ENCODE measurements around the gene KLHL6.
A peak's percentile ranks its signal among the peaks of the same experiment; 100 is the strongest.
"Not testable (repeated sequence)": the region's sequence is repeated elsewhere in the genome, so short reads cannot be mapped to it uniquely, and the experiment has no call there.

The KLHL6 gene, protein sequence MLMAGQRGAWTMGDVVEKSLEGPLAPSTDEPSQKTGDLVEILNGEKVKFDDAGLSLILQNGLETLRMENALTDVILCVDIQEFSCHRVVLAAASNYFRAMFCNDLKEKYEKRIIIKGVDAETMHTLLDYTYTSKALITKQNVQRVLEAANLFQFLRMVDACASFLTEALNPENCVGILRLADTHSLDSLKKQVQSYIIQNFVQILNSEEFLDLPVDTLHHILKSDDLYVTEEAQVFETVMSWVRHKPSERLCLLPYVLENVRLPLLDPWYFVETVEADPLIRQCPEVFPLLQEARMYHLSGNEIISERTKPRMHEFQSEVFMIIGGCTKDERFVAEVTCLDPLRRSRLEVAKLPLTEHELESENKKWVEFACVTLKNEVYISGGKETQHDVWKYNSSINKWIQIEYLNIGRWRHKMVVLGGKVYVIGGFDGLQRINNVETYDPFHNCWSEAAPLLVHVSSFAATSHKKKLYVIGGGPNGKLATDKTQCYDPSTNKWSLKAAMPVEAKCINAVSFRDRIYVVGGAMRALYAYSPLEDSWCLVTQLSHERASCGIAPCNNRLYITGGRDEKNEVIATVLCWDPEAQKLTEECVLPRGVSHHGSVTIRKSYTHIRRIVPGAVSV

DNA sequence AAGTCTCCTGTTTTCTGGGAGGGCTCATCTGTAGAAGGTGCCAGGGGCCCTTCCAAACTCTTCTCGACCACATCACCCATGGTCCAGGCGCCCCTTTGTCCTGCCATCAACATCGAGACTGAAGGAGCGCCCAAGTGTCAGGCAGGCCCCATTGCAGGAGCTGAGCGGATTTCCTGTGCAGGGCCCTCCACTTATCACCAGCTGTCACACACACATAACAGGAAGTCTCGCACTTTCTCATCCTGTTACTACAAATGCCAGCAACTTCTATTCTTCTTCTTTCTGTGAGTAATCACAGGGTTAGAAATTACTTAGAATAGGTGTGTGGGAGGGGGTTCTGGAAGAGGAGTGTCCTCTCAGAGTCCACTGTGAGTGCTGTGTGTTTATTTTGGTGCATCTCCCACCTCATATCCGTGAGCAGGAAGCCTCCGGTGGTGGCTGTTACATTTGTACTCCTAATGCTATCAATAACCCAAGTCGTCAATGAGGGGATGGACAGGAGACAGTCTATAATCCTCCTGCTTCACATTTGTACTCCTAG, at the start of gene KLHL6:
KLHL6 (minus strand) TSS at position 166 of the 541 bp plus-strand sequence; CDS start at position 113, 53 bp downstream.
- peak; percentile 87 for DNase-seq

DNA sequence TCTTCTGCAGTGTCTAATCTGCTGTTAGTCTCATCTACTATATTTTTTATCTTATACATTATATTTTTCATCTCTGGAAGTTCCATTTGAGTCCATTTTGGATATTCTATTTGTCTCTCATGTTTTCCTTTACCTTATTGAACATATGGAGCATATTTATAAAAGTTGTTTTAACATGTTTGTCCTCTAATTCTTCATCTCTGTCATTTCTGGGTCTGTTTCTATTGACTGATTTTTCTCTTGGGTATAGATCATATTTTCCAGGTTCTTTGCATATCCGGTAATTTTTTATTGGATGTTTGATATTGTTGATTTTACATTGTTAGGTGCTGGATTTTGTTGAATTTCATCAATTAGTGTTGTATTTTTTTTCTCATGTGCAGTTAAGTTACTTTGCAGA, 42.5 kb upstream of the KLHL6 start:
- DNase-seq: no peak

DNA sequence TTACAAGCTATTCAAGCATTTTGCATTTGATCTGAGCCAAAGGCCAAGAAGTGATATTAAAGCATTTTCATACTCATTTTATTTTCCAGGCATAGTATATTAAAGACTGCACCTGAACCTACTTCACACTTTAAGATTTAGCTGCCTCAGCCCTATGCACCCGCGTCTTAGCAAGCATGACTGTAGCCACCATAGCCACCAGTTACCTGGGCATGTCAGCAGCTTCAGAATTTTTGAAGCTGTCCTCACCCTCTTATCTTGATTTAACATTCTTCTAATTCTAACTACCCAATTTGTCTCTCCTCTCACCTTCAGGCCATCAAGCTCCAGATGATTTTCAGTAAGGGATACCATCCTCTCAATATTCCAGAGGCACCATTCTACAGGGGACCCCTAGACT, 39.1 kb upstream of the KLHL6 start:
- no peak for DNase-seq

DNA sequence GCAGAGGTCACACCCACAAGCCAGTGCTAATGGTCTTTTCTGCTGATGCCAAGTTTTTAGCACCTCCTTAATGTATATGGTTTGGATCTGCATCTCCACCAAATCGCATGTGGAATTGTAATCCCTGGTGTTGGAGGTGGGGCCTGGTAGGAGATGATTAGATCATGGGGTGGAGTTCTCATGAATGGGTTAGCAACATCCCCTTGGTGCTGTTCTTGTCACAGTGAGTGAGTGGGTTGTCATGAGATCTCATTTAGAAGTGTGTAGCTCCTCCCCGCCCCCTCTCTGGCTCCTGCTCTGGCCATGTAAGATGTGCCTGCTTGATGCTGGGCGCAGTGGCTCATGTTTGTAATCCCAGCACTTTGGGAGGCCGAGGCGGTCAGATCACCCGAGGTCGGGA, 37.3 kb upstream of the KLHL6 start:
- no peak for DNase-seq

DNA sequence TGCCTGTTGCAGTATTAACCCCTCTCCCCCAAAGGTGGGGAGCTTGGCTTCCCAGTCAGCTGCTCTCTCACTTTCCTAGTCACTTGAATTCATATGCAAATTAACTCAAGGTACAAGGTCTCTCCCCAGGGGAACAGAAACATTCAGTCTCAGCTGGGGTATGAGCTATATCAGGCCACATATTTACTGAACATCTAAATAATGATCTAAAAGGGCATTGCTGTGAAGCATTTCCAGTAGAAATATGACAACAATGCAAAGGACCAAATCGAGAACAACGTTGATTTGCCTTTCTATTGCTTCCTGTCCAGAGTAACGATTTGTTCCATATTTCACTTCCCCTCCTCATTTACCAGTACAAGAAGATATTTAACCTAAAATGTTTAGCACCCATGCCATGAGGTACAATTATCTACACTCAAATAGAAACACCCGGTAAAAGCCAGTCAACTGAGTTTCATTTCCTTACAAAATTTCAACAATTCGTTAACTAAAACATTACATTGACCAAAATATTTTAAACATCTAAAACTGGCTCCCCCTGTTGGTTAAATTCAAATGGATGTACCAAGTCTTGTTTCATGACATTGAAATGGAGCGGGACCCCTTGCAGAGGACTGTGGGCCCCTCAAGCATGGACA, 36.5 kb upstream of the KLHL6 start:
- no peak for DNase-seq

DNA sequence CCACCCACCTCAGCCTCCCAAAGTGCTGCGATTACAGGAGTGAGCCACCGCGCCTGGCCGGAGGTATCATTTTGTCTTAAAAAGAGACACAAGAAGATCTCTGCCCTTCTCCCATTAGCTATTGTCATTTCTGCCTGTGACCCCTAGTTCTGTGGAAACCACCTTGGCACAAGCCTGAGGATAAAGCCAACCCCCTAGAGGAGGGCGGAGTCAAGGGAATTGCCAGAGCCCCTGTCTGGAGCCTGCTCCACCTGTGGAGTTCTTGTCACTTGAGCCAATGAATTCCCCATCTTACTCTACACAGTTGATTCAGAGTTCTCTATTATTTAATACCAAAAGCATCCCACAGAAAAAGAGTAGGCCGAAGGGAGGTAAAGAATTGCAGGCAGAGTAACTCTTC, 34.9 kb upstream of the KLHL6 start:
- DNase-seq: no peak

DNA sequence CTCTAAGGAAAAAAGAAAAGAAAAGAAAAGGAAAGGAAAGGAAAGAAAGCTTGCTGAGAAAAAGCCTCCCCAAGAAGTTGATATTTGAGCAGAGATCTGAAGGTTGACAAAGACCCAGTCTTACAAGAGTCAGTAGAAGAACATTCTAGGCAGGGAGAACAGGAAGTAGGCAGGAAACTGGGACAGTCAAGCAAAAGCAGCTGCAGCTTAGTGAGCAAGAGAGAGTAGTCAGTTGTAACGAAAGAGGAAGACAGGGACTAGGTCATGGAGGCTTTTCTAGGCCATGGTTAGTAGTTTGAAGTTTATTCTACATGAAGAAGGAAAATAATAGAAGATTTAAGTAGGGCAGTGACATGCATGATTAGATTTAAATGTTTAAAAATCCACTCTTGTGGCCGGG, 31.8 kb upstream of the KLHL6 start:
- no peak for DNase-seq

DNA sequence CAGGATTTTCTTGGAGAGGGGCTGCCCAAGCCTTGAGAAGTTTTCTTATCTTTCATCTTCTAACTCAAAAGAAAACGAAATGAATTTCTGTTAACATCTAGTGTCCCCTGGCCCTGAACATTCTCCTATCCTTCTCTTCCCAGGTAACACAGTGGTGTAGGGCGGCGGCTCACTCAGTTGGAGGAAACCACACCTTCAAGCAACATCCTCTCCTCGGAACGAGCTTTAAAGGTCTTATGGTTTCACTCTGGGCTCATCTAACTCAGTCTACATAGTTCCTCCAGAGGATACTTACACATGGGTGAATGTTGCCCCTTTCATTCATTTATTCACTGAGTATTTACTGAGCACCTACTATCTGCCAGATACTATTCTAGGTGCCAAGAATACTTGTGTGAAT, 31.0 kb upstream of the KLHL6 start:
- no peak for DNase-seq

DNA sequence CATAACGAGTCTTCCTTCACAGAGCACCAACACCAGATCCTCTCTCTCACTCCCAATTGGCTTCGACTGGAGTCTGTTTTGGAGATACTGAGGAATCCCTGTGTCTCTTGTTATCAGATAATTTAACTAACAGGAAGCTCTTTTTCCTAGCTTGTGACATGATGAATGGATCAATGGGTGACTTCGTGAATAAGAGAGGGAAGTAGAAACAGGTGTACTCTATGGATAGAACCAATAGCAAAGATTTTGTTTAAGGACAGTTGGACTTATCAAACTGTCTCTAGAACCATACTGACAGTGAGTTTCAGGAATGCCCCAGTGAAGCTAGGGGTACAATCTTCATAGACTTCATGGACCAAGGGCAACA, 29.4 kb upstream of the KLHL6 start:
- DNase-seq: no peak

DNA sequence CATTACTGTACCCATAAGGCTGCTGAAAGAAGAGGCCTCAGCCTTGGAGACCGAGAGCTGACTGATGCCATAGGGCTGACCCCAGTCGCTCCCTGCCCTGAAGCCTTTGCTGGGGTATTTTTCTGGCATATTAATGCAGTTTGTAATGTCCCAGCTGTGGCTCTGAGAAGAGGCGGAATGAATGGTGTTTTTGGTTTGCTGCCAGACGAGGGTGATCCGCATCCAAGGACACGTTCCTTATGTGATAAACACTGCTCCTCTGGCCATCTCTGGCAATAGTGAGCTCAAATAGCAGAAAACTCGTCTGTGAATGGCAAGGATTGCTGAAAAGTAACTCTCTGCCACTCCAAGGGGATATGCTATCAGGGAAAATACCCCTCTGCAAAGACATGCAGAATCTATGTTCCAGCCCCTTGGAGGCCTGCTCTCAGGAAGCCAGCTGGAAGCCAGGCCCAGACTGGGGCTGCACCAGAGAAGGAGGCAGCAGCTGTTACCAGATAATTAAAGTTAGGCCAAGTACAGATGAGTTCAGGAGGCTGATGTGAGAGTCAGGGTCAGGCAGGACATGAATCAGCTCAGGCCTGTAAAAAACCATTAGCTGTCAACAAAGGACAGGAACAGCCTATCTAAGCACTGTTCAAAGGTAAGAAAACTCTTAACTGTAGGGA, 28.9 kb upstream of the KLHL6 start:
- DNase-seq: no peak

DNA sequence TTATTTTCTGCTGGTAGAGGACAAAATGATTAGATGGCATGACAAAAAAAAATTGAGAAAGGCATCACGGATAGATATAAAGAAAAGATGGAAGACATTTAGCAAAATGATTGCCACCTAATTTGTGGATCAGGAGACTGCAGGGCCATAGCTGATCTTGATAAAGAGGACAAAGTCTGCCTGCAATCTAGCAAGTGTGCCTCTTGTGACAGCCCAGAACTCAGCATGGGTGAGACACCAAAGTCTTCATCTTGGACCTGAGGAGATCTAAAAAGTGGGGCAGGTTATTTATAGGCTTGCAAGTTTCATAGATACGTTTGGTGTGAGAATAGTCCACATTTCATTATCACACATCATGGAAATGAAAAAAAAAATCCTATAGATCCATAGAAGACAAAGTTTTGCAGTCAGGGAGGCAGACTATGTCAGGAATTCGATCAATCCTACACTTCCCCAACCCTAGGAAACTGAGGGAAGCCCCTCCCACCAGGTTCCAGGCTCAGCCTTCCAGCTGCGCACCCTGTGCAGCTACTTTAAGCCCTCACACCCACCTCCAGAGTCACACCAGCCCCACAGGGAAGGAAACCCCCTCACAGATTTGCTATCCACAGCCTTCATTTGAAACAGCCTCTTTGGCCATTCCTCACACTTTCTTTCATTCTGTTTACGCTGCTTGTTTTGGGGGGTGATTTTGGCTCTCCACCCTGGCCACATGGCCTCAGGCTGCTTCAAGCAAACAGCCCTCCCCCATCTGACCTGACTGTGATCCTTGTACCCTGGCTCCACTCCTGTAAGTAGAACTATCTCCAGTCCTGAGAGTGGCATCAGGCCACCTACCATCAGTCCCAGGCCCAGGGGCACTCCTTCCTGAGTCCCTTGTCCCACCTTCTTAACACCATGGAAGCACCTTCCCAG, 28.1 kb upstream of the KLHL6 start:
- no peak for DNase-seq

DNA sequence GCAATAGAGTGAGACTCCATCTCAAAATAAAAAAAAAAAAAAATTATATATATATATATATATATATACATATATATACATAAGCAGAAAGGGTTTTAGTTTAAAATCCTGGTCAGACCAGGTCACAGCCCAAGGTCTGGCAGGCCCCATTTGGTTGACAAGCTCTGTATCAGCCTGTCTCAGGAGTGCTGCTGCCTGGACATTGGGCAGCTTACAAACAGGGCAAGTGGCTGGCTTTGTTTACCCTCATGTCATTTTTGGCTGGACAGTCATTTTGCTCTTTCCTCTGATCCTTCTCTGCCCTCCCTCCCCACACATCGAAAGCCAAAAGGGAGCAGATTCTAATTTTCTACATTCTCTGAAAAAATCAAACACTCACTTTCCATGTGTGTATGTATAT, 26.7 kb upstream of the KLHL6 start:
- DNase-seq: no peak

DNA sequence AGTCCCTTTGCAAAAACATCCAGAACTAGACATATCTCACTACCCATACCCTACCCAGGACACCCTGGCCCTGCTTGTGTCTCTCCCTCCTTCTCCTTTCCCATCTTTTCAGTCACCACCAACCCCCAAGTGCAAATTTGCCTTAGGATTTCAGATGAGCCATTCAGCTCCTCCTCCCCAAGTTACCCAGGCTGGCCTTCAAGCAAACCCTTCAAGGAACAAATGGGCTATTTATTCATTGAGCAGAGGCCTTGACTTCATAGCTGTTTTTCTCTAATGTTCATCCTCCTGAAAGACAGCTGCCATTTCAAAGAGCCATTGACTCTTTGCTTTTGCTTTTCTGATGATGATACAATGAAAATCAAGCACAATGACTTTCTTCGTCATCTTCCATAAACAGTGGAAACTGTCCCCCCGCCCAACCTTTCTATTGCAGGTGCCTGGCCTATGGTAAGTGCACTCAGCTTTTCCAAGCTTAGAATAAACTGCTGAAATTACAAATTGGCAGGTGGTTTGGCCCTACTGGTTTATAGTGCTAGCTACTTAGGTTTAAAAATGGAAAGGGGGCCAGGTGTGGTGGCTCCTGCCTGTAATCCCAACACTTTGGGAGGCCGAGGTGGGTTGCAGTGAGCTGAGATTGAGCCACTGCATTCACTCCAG, 26.1 kb upstream of the KLHL6 start:
- no peak for DNase-seq

DNA sequence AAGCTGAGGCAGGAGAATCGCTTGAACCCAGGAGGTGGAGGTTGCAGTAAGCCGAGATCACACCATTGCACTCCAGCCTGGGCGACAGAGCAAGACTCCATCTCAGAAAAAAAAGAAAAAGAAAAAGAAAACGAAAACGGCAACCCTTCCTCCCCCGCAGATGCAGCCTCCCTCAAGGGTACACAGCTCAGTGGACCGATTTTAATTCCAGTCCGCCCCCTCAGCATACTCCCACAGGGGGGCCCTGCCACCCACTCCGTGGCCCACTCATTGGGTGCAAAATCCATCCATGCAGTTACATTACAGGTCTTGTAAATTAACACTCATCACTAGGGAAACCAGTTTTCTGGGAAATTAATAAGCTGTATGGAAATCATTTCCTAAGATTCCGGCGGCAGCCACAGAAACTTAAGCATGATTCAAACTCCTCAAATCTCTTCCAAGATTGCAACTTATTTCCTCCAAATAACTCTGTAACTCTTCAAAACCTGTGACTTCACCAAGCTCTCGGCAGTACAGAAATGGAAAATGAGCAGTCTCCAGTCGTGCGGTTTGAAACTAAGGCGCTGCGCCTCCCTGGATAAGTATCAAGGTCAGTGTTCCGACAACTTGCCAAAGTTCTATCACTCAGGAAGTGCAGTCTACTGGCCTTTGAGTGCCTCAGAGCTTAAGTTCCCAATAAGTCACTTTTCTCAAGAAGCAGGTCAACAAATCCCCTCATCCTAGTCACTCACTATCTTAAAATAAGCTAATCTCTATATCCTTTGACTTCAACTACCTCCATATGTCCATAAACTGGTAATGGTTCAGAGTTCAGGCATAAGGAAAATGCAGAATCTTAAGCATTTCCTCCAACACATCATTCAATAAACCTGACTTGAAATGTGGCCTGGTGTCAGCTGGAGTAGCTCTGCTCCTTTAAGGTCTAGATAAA, 24.7 kb upstream of the KLHL6 start:
- no peak for DNase-seq

DNA sequence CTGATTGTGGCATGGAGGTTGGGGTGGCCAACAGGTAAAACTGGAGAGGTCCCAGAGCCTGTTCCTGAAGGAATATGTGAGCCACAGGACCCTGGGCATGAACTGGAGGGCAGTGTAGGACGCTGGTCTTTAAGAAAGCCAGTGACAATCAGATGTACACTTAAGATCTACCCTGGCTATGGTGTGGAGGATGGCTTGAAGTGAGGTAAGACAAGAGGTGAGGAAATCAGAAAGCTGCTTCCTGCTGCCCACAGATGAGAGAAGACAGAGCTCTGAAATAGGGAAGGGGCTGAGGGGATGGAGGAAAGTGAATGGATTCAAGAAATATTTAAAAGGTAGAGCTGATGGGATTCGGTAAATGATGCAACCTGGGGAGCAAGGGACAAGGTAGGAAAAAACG, 22.7 kb upstream of the KLHL6 start:
- no peak for DNase-seq

DNA sequence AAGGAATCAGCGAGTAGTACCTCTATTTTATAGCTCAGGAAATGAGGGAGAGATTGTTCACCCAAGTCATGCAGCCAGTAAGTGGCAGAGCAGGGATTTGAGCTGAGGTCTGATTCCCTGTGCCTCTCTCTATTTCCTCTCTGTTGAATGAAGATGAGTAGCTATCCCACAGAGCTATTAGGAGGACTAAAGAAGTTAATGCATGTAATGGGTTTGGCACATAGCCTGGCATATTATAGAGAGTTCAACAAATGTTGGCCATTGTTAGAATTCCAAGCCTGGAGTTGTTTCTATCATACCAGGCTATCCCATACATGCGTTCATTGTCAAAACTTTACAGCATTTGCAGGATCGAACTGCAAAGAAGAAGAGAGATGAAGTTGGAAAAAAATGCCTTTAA, 21.8 kb upstream of the KLHL6 start:
- no peak for DNase-seq

DNA sequence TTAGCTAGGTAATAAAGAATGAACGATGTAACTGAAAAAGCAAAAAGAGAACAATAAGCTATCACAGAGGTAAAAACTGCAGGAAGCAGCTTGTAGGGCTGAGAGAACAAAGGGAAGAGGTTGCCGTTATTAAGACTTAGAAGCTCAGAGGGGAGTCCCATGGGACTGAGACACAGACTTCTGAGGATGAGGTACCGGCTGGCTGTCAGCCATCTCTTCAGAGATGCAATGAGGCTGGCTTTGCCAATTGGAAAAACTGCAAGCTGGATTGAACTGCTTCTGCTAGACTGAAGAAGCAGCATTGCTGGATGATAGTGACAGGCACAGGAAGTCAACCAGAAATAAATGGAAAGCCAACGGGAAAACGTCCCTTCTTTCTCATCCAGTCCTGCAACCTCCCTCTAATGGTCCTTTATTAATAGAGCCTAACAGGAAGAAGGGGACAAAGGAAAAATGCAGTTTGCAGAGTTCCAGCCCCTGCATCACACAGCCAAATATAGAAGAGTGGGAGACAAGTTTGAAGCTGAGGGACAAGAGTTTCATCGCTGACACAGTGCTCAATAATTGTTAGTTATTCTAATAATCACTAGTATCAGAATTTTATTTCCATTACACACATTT, 21.1 kb upstream of the KLHL6 start:
- DNase-seq: no peak

DNA sequence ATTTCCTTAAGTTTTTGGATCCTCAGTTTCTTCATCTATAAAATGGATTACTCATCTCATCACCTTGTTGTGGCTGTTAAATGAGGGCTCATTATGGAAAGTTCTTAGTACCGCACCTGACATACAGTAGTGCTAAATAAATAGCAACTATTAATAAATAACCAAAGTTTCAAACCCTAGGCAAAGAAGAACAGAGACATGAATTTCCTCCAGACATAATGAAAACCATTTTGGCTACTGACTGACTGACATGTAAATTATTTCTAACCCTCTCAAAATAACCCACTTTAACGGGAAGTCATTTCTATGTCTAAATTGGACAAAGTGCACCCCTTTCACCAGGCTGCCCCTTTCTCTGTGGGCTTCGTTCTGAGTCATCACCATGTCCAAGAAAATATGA, 17.4 kb upstream of the KLHL6 start:
- DNase-seq: no peak

DNA sequence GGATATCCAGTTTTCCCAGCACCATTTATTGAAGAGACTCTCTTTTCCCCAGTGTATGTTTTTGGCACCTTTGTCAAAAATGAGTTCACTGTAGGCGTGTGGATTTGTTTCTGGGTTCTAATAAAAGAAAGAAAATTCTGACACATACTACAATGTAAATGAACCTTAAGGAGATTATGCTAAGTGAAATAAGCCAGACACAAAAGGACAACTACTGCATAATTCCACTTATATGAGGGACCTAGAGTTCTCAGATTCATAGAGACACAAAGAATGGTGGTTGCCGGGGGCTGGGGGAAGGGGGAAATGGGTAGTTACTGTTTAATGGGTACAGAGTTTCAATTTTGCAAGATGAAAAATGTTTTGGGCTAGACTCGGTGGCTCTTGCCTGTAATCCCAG, 14.7 kb upstream of the KLHL6 start:
- DNase-seq: not testable (repeated sequence)

DNA sequence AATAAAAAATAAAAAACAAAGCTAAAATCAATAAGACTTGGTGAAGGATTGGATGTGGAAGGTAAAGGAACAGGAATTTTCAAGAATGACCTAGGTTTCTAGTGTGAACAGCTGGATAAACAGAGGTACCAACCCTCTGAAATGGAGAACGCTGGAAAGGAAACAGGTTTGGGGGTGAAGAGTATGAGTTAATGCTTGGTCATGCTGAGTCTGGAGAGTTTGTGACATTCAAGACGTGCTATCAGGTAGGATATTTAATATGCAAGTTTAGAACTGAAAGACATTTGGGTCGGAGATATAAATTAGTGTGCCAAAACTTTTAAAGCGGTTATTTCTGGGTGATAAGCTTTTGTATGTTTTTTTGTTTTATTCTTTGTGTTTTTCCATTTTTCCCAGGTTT, 11.4 kb upstream of the KLHL6 start:
- DNase-seq: no peak

Measured in activated CD8-positive, alpha-beta memory T cell treated with anti-CD3 and anti-CD28 coated beads, Interleukin-2, amount 50 U/mL, for 48 hours (primary cell).